Central memory CD8-positive, alpha-beta T cell (primary cell): ENCODE measurements around the gene FURIN.

ENCODE experiments used
- ATAC-seq: fragments of 150-1000 bp; cut with Tn5 transposase; replicated peaks from 2 replicates; pipeline ENCODE4 v1.10.0; 2022; ENCODE audit warnings: mild to moderate bottlenecking, moderate FRiP score, moderate number of reproducible peaks; ENCODE audit not compliant: poor library complexity, severe bottlenecking; ENCODE audit errors: extremely low read depth
- DNase-seq, 2 donors: peaks; one replicate each; pipeline ENCODE4 v3.0.0; 2021; ENCODE audit warnings: low spot score in 2 of 2
- H3K27ac Mint-ChIP-seq: one replicate; pipeline ENCODE4 v1.8.0; 2022; ENCODE audit warnings: low read depth, mild to moderate bottlenecking, moderate library complexity, mixed read lengths
- H3K27me3 Mint-ChIP-seq: one replicate; pipeline ENCODE4 v1.8.0; 2022; ENCODE audit warnings: mixed read lengths
- H3K36me3 Mint-ChIP-seq: one replicate; pipeline ENCODE4 v1.8.0; 2022; ENCODE audit warnings: mild to moderate bottlenecking, moderate library complexity, mixed read lengths; ENCODE audit not compliant: insufficient read depth
- H3K4me1 Mint-ChIP-seq: one replicate; pipeline ENCODE4 v1.8.0; 2022; ENCODE audit warnings: mixed read lengths
- H3K4me3 Mint-ChIP-seq: one replicate; pipeline ENCODE4 v1.8.0; 2022; ENCODE audit warnings: mild to moderate bottlenecking, moderate library complexity, mixed read lengths
- H3K9me3 Mint-ChIP-seq: one replicate; pipeline ENCODE4 v1.8.0; 2022; ENCODE audit warnings: mixed read lengths

The FURIN gene

DNA sequence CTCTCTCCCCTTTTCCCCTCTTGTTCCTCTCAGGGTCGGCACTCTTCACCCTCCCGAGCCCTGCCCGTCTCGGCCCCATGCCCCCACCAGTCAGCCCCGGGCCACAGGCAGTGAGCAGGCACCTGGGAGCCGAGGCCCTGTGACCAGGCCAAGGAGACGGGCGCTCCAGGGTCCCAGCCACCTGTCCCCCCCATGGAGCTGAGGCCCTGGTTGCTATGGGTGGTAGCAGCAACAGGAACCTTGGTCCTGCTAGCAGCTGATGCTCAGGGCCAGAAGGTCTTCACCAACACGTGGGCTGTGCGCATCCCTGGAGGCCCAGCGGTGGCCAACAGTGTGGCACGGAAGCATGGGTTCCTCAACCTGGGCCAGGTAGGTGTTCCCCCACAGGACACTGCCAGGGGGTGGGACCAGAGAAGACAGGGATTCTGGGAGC is 7.2 kb downstream of the FURIN start:
- Mint-ChIP-seq H3K27me3 (no peaks in the 10 kb centered on the region), H3K4me1 (peaks cover 19% of the 10 kb centered on the region), H3K9me3 (no peaks in the 10 kb centered on the region), H3K27ac (no peak overlapping the region), H3K36me3 (peaks cover 22% of the 10 kb centered on the region), H3K4me3 (no peak overlapping the region)
- no peak for ATAC-seq
- DNase-seq: no peak

DNA sequence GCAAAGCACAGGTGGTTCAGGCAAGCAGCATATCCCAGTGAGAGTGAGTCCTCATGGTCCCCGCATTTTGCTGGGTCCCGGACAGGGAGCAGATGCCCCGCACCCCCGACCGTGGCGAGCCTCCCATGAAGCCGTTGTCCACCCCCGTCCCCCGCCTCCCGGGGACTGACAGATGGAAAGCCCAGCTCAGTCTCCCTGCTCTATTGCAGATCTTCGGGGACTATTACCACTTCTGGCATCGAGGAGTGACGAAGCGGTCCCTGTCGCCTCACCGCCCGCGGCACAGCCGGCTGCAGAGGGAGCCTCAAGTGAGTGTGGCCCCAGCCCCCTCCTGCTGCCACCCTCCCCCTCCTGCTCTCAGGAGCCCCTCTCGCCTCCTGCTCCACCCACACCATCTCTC is 7.7 kb downstream of the FURIN start:
- Mint-ChIP-seq H3K36me3 (peaks cover 19% of the 10 kb centered on the region), H3K4me3 (no peak overlapping the region), H3K4me1 (peaks cover 15% of the 10 kb centered on the region), H3K9me3 (no peaks in the 10 kb centered on the region), H3K27me3 (no peaks in the 10 kb centered on the region), H3K27ac (no peak overlapping the region)
- DNase-seq (no peak), ATAC-seq (no peak)

DNA sequence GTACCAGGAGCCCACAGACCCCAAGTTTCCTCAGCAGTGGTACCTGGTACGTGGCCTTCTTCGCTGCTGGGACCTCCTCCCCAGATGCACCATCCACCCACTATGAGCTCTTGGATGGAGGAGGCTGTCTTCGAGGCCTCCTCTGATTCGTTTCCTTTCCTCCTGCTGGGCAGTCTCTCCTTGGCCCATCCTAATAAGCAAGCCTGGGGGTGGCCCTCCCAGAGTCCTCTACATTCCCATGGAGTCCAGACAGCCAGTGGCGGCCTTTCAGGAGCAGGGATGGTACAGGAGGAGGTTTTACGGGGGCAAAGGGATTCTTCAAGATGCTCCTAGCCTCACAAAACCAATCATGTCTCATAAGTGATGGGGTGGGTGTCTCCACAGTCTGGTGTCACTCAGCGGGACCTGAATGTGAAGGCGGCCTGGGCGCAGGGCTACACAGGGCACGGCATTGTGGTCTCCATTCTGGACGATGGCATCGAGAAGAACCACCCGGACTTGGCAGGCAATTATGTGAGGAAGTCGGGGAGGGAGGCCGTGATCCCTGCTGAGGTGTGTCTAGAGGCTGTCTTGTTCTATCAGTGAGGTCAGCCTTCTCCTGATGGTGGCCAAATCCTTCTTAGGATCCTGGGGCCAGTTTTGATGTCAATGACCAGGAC is 8.3 kb downstream of the FURIN start:
- Mint-ChIP-seq H3K4me3 (no peak overlapping the region), H3K9me3 (no peaks in the 10 kb centered on the region), H3K27ac (peak overlapping the region; percentile 32), H3K4me1 (peaks cover 14% of the 10 kb centered on the region), H3K36me3 (peaks cover 21% of the 10 kb centered on the region), H3K27me3 (no peaks in the 10 kb centered on the region)
- no peak for DNase-seq
- ATAC-seq: no peak

DNA sequence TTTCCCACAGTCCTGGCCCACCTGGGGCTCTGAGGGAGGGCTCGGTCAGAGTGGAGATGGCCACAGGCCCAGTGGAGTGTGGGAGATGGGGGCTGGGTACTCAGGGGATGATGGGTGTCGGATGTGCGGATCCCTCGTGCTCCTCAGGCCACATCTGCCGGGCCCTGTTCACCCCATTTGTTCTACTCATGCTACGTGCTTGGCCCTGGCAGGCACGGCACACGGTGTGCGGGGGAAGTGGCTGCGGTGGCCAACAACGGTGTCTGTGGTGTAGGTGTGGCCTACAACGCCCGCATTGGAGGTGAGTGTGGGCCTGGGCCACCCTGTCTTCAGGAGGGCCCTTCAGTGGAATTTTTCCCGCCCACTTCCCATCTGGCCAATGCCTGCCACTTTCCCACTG is 8.9 kb downstream of the FURIN start:
- Mint-ChIP-seq H3K9me3 (no peaks in the 10 kb centered on the region), H3K4me3 (no peak overlapping the region), H3K27me3 (no peaks in the 10 kb centered on the region), H3K4me1 (peaks cover 12% of the 10 kb centered on the region), H3K27ac (peak overlapping the region; percentile 32), H3K36me3 (peaks cover 20% of the 10 kb centered on the region)
- ATAC-seq: no peak
- DNase-seq: no peak

DNA sequence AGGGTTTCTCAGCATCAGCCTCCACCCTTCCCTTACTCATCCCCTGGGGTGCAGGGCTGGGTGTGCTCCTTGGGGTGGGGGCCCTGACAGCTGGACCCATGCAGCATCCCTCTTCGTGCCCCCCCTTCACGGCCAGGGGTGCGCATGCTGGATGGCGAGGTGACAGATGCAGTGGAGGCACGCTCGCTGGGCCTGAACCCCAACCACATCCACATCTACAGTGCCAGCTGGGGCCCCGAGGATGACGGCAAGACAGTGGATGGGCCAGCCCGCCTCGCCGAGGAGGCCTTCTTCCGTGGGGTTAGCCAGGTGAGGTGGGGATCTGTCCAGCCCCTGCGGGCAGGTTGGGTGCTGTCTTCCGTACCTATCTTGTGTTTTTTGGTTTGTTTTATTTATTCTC is 9.6 kb downstream of the FURIN start:
- no peaks in the 10 kb centered on the region for H3K9me3 Mint-ChIP-seq
- no peak overlapping the region for H3K27ac Mint-ChIP-seq
- H3K4me1 Mint-ChIP-seq: peaks cover 5% of the 10 kb centered on the region
- ATAC-seq (no peak), DNase-seq (no peak)
- H3K27me3 Mint-ChIP-seq: no peaks in the 10 kb centered on the region
- H3K36me3 Mint-ChIP-seq: peaks cover 18% of the 10 kb centered on the region
- H3K4me3 Mint-ChIP-seq: no peak overlapping the region

DNA sequence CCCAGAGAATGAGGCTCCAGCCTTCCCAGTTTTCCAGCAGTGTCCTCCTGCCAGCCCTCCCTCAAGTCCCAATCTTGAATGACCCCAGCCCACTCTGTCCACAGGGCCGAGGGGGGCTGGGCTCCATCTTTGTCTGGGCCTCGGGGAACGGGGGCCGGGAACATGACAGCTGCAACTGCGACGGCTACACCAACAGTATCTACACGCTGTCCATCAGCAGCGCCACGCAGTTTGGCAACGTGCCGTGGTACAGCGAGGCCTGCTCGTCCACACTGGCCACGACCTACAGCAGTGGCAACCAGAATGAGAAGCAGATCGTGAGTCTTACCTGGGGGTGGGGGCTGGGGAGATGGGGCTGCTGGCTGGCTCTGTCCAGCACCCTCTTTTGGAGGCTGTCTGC is 10.3 kb downstream of the FURIN start:
- Mint-ChIP-seq H3K27me3 (no peaks in the 10 kb centered on the region), H3K9me3 (no peaks in the 10 kb centered on the region), H3K36me3 (peaks cover 18% of the 10 kb centered on the region), H3K4me3 (no peak overlapping the region), H3K27ac (no peak overlapping the region), H3K4me1 (no peaks in the 10 kb centered on the region)
- ATAC-seq: no peak
- DNase-seq: no peak

DNA sequence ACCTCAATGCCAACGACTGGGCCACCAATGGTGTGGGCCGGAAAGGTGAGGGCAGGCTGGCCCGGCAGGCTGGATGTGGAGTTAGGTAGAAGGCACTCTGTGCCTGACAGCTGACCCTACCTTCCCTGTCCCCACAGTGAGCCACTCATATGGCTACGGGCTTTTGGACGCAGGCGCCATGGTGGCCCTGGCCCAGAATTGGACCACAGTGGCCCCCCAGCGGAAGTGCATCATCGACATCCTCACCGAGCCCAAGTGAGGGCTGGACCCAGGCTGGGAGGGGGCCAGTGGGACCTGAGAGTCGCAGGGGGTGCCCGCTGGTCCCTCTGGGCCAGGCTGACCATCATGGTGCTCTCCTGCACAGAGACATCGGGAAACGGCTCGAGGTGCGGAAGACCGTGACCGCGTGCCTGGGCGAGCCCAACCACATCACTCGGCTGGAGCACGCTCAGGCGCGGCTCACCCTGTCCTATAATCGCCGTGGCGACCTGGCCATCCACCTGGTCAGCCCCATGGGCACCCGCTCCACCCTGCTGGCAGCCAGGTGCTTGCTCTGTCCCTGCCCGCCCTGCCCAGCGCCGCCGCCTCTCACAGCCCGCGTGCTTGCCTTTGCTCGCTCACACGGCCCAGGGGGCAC is 11.5 kb downstream of the FURIN start:
- Mint-ChIP-seq H3K36me3 (peaks cover 18% of the 10 kb centered on the region), H3K27ac (no peak overlapping the region)

DNA sequence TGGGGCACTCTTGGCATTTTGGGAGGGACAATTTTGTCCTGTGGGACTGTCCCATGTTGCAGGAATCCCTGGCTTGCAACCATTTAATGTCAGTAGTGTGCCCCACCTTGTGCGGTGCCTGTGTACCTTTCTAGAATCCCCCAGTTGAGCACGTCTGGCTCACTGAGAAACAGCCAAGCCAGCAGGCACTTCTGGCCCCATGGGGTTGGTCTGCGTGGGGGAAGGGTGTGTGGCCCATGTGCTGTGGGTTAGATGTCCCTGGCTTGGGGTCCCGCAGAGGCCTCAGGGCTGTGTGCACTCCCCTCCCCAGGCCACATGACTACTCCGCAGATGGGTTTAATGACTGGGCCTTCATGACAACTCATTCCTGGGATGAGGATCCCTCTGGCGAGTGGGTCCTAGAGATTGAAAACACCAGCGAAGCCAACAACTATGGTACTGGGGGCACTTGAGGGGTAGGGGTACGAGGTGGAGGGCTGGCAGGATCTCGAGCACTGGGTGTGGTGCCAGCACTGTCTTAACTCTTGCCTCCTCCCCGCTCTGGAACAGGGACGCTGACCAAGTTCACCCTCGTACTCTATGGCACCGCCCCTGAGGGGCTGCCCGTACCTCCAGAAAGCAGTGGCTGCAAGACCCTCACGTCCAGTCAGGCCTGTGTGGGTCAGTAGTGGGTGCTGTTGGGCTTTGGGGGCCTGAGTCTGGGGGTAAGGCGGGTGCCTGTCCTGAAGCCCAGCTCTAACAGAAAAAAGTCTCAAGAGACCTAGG is 12.2 kb downstream of the FURIN start:
- H3K27ac Mint-ChIP-seq: peak overlapping the region; percentile 13
- H3K9me3 Mint-ChIP-seq: no peaks in the 10 kb centered on the region
- DNase-seq (no peak), ATAC-seq (no peak)
- no peaks in the 10 kb centered on the region for H3K27me3 Mint-ChIP-seq
- H3K4me3 Mint-ChIP-seq: no peak overlapping the region
- H3K36me3 Mint-ChIP-seq: peaks cover 17% of the 10 kb centered on the region
- no peaks in the 10 kb centered on the region for H3K4me1 Mint-ChIP-seq

More for the DNA sequence above, 11.5 kb downstream of the FURIN start:
- DNase-seq: no peak
- Mint-ChIP-seq H3K4me3 (no peak overlapping the region), H3K4me1 (no peaks in the 10 kb centered on the region), H3K27me3 (no peaks in the 10 kb centered on the region), H3K9me3 (no peaks in the 10 kb centered on the region)
- no peak for ATAC-seq

DNA sequence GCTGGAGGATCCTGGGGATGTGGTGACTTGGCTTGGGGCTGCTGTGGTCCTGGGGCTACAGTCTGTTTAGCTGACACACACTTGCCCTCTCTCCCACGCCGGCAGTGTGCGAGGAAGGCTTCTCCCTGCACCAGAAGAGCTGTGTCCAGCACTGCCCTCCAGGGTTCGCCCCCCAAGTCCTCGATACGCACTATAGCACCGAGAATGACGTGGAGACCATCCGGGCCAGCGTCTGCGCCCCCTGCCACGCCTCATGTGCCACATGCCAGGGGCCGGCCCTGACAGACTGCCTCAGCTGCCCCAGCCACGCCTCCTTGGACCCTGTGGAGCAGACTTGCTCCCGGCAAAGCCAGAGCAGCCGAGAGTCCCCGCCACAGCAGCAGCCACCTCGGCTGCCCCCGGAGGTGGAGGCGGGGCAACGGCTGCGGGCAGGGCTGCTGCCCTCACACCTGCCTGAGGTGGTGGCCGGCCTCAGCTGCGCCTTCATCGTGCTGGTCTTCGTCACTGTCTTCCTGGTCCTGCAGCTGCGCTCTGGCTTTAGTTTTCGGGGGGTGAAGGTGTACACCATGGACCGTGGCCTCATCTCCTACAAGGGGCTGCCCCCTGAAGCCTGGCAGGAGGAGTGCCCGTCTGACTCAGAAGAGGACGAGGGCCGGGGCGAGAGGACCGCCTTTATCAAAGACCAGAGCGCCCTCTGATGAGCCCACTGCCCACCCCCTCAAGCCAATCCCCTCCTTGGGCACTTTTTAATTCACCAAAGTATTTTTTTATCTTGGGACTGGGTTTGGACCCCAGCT is 13.0 kb downstream of the FURIN start:
- no peaks in the 10 kb centered on the region for H3K4me1 Mint-ChIP-seq
- peaks cover 14% of the 10 kb centered on the region for H3K36me3 Mint-ChIP-seq
- H3K4me3 Mint-ChIP-seq: no peak overlapping the region
- DNase-seq (no peak), ATAC-seq (no peak)
- no peaks in the 10 kb centered on the region for H3K9me3 Mint-ChIP-seq
- no peaks in the 10 kb centered on the region for H3K27me3 Mint-ChIP-seq
- H3K27ac Mint-ChIP-seq: peak overlapping the region; percentile 13

DNA sequence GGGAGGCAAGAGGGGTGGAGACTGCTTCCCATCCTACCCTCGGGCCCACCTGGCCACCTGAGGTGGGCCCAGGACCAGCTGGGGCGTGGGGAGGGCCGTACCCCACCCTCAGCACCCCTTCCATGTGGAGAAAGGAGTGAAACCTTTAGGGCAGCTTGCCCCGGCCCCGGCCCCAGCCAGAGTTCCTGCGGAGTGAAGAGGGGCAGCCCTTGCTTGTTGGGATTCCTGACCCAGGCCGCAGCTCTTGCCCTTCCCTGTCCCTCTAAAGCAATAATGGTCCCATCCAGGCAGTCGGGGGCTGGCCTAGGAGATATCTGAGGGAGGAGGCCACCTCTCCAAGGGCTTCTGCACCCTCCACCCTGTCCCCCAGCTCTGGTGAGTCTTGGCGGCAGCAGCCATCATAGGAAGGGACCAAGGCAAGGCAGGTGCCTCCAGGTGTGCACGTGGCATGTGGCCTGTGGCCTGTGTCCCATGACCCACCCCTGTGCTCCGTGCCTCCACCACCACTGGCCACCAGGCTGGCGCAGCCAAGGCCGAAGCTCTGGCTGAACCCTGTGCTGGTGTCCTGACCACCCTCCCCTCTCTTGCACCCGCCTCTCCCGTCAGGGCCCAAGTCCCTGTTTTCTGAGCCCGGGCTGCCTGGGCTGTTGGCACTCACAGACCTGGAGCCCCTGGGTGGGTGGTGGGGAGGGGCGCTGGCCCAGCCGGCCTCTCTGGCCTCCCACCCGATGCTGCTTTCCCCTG is 13.8 kb downstream of the FURIN start:
- Mint-ChIP-seq H3K27ac (no peak overlapping the region), H3K4me3 (no peak overlapping the region), H3K27me3 (peaks cover 2% of the 10 kb centered on the region), H3K9me3 (no peaks in the 10 kb centered on the region), H3K36me3 (peaks cover 7% of the 10 kb centered on the region), H3K4me1 (no peaks in the 10 kb centered on the region)
- DNase-seq (no peak), ATAC-seq (no peak)

DNA sequence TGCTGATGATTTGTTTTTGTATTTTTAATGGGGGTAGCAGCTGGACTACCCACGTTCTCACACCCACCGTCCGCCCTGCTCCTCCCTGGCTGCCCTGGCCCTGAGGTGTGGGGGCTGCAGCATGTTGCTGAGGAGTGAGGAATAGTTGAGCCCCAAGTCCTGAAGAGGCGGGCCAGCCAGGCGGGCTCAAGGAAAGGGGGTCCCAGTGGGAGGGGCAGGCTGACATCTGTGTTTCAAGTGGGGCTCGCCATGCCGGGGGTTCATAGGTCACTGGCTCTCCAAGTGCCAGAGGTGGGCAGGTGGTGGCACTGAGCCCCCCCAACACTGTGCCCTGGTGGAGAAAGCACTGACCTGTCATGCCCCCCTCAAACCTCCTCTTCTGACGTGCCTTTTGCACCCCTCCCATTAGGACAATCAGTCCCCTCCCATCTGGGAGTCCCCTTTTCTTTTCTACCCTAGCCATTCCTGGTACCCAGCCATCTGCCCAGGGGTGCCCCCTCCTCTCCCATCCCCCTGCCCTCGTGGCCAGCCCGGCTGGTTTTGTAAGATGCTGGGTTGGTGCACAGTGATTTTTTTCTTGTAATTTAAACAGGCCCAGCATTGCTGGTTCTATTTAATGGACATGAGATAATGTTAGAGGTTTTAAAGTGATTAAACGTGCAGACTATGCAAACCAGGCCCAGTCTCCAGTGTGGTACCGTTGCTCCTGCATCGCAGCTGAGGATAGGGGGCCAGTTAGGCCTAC is 14.6 kb downstream of the FURIN start:
- Mint-ChIP-seq H3K27ac (no peak overlapping the region), H3K4me3 (no peak overlapping the region), H3K36me3 (peaks cover 3% of the 10 kb centered on the region), H3K4me1 (peaks cover 4% of the 10 kb centered on the region), H3K27me3 (peaks cover 10% of the 10 kb centered on the region), H3K9me3 (no peaks in the 10 kb centered on the region)
- DNase-seq (no peak), ATAC-seq (no peak)
